ENCODE results near the gene RGSL1.
A peak's percentile ranks its signal among the peaks of the same experiment; 100 is the strongest.

The RGSL1 gene

GRCh38 chr1:182450087-182450486 is at the start of gene RGSL1:
TSS of gene RGSL1 (plus strand) at chr1:182450146. CDS start at chr1:182450166, 20 bp downstream.
- no peaks in the 10 kb centered on the region for H3K36me3 ChIP-seq (ENCODE audit: control insufficient read depth, insufficient read depth, low read length, severe bottlenecking)
- no peak within 1 kb of the TSS for H3K9ac ChIP-seq (ENCODE audit: low read length)
- peaks cover 3% of the 10 kb centered on the region for H3K4me1 ChIP-seq (ENCODE audit: control insufficient read depth, insufficient read depth, low read length)
- no peaks in the 10 kb centered on the region for H3K27me3 ChIP-seq (replicated peaks; ENCODE audit: control insufficient read depth, insufficient read depth, low read length)
- no peak within 1 kb of the TSS for H3K4me3 ChIP-seq (ENCODE audit: low read length)
- H3K9me3 ChIP-seq (ENCODE audit: control insufficient read depth, low read length), result no peaks in the 10 kb centered on the region
- DNase-seq (ENCODE audit: low read depth), result no peak

GRCh38 chr1:182400567-182400966 is 49.4 kb upstream of the RGSL1 start, which contains the start of gene TEDDM1:
TSS of gene TEDDM1 (minus strand) at chr1:182400667. CDS start at chr1:182400485, 182 bp downstream.
- H3K4me1 ChIP-seq (ENCODE audit: control insufficient read depth, insufficient read depth, low read length), result peaks cover 20% of the 10 kb centered on the region
- H3K9ac ChIP-seq (ENCODE audit: low read length), result no peak within 1 kb of the TSS
- H3K9me3 ChIP-seq (ENCODE audit: control insufficient read depth, low read length), result peaks cover 6% of the 10 kb centered on the region
- DNase-seq (ENCODE audit: low read depth), result no peak
- no peaks in the 10 kb centered on the region for H3K36me3 ChIP-seq (ENCODE audit: control insufficient read depth, insufficient read depth, low read length, severe bottlenecking)
- H3K27me3 ChIP-seq (replicated peaks; ENCODE audit: control insufficient read depth, insufficient read depth, low read length), result no peaks in the 10 kb centered on the region
- no peak within 1 kb of the TSS for H3K4me3 ChIP-seq (ENCODE audit: low read length)

GRCh38 chr1:182404781-182405180 is 45.2 kb upstream of the RGSL1 start:
- Histone ChIP-seq H3K36me3 (ENCODE audit: control insufficient read depth, insufficient read depth, low read length, severe bottlenecking) (no peaks in the 10 kb centered on the region), H3K4me1 (ENCODE audit: control insufficient read depth, insufficient read depth, low read length) (no peaks in the 10 kb centered on the region), H3K9ac (ENCODE audit: low read length) (no peak overlapping the region), H3K9me3 (ENCODE audit: control insufficient read depth, low read length) (peaks cover 13% of the 10 kb centered on the region), H3K27me3 (replicated peaks; ENCODE audit: control insufficient read depth, insufficient read depth, low read length) (peaks cover 5% of the 10 kb centered on the region), H3K4me3 (ENCODE audit: low read length) (no peak overlapping the region)
- DNase-seq (ENCODE audit: low read depth), result no peak

- Histone ChIP-seq H3K4me3 (ENCODE audit: low read length) (no peak overlapping the region), H3K36me3 (ENCODE audit: control insufficient read depth, insufficient read depth, low read length, severe bottlenecking) (no peaks in the 10 kb centered on the region), H3K27me3 (replicated peaks; ENCODE audit: control insufficient read depth, insufficient read depth, low read length) (peaks cover 5% of the 10 kb centered on the region), H3K9me3 (ENCODE audit: control insufficient read depth, low read length) (peaks cover 13% of the 10 kb centered on the region), H3K4me1 (ENCODE audit: control insufficient read depth, insufficient read depth, low read length) (peaks cover 5% of the 10 kb centered on the region), H3K9ac (ENCODE audit: low read length) (no peak overlapping the region)
- no peak for DNase-seq (ENCODE audit: low read depth)
Measured at GRCh38 chr1:182405578-182405977, 44.4 kb upstream of the RGSL1 start.

- Histone ChIP-seq H3K9me3 (ENCODE audit: control insufficient read depth, low read length) (peaks cover 13% of the 10 kb centered on the region), H3K36me3 (ENCODE audit: control insufficient read depth, insufficient read depth, low read length, severe bottlenecking) (no peaks in the 10 kb centered on the region), H3K4me1 (ENCODE audit: control insufficient read depth, insufficient read depth, low read length) (peaks cover 9% of the 10 kb centered on the region), H3K27me3 (replicated peaks; ENCODE audit: control insufficient read depth, insufficient read depth, low read length) (peaks cover 5% of the 10 kb centered on the region), H3K4me3 (ENCODE audit: low read length) (no peak overlapping the region), H3K9ac (ENCODE audit: low read length) (no peak overlapping the region)
- no peak for DNase-seq (ENCODE audit: low read depth)
Measured at GRCh38 chr1:182406012-182406411, 43.9 kb upstream of the RGSL1 start.

- Histone ChIP-seq H3K9me3 (ENCODE audit: control insufficient read depth, low read length) (peaks cover 13% of the 10 kb centered on the region), H3K27me3 (replicated peaks; ENCODE audit: control insufficient read depth, insufficient read depth, low read length) (peaks cover 5% of the 10 kb centered on the region), H3K9ac (ENCODE audit: low read length) (no peak overlapping the region), H3K36me3 (ENCODE audit: control insufficient read depth, insufficient read depth, low read length, severe bottlenecking) (no peaks in the 10 kb centered on the region), H3K4me3 (ENCODE audit: low read length) (no peak overlapping the region), H3K4me1 (ENCODE audit: control insufficient read depth, insufficient read depth, low read length) (peaks cover 10% of the 10 kb centered on the region)
- DNase-seq (ENCODE audit: low read depth), result no peak
Measured at GRCh38 chr1:182407724-182408123, 42.2 kb upstream of the RGSL1 start.

- Histone ChIP-seq H3K9me3 (ENCODE audit: control insufficient read depth, low read length) (peaks cover 13% of the 10 kb centered on the region), H3K36me3 (ENCODE audit: control insufficient read depth, insufficient read depth, low read length, severe bottlenecking) (no peaks in the 10 kb centered on the region), H3K4me1 (ENCODE audit: control insufficient read depth, insufficient read depth, low read length) (peaks cover 10% of the 10 kb centered on the region), H3K4me3 (ENCODE audit: low read length) (no peak overlapping the region), H3K27me3 (replicated peaks; ENCODE audit: control insufficient read depth, insufficient read depth, low read length) (peaks cover 5% of the 10 kb centered on the region), H3K9ac (ENCODE audit: low read length) (no peak overlapping the region)
- DNase-seq (ENCODE audit: low read depth), result no peak
Measured at GRCh38 chr1:182408435-182409075, 41.4 kb upstream of the RGSL1 start.

GRCh38 chr1:182410138-182410537 is 39.8 kb upstream of the RGSL1 start:
- H3K9ac ChIP-seq (ENCODE audit: low read length), result no peak overlapping the region
- peaks cover 10% of the 10 kb centered on the region for H3K4me1 ChIP-seq (ENCODE audit: control insufficient read depth, insufficient read depth, low read length)
- H3K4me3 ChIP-seq (ENCODE audit: low read length), result no peak overlapping the region
- DNase-seq (ENCODE audit: low read depth), result no peak
- no peaks in the 10 kb centered on the region for H3K36me3 ChIP-seq (ENCODE audit: control insufficient read depth, insufficient read depth, low read length, severe bottlenecking)
- H3K9me3 ChIP-seq (ENCODE audit: control insufficient read depth, low read length), result peaks cover 11% of the 10 kb centered on the region
- peaks cover 5% of the 10 kb centered on the region for H3K27me3 ChIP-seq (replicated peaks; ENCODE audit: control insufficient read depth, insufficient read depth, low read length)

- H3K9me3 ChIP-seq (ENCODE audit: control insufficient read depth, low read length), result peaks cover 5% of the 10 kb centered on the region
- no peak overlapping the region for H3K4me3 ChIP-seq (ENCODE audit: low read length)
- no peaks in the 10 kb centered on the region for H3K36me3 ChIP-seq (ENCODE audit: control insufficient read depth, insufficient read depth, low read length, severe bottlenecking)
- DNase-seq (ENCODE audit: low read depth), result peak; percentile 43
- peaks cover 12% of the 10 kb centered on the region for H3K4me1 ChIP-seq (ENCODE audit: control insufficient read depth, insufficient read depth, low read length)
- H3K27me3 ChIP-seq (replicated peaks; ENCODE audit: control insufficient read depth, insufficient read depth, low read length), result peaks cover 8% of the 10 kb centered on the region
- no peak overlapping the region for H3K9ac ChIP-seq (ENCODE audit: low read length)
Measured at GRCh38 chr1:182410620-182411273, 39.2 kb upstream of the RGSL1 start.

- Histone ChIP-seq H3K27me3 (replicated peaks; ENCODE audit: control insufficient read depth, insufficient read depth, low read length) (peaks cover 4% of the 10 kb centered on the region), H3K4me3 (ENCODE audit: low read length) (no peak overlapping the region), H3K36me3 (ENCODE audit: control insufficient read depth, insufficient read depth, low read length, severe bottlenecking) (no peaks in the 10 kb centered on the region), H3K9ac (ENCODE audit: low read length) (no peak overlapping the region), H3K9me3 (ENCODE audit: control insufficient read depth, low read length) (no peaks in the 10 kb centered on the region), H3K4me1 (ENCODE audit: control insufficient read depth, insufficient read depth, low read length) (peaks cover 16% of the 10 kb centered on the region)
- no peak for DNase-seq (ENCODE audit: low read depth)
Measured at GRCh38 chr1:182413486-182413885, 36.5 kb upstream of the RGSL1 start.

GRCh38 chr1:182413969-182414368 is 36.0 kb upstream of the RGSL1 start:
- peaks cover 16% of the 10 kb centered on the region for H3K4me1 ChIP-seq (ENCODE audit: control insufficient read depth, insufficient read depth, low read length)
- DNase-seq (ENCODE audit: low read depth), result no peak

More at GRCh38 chr1:182413969-182414368, 36.0 kb upstream of the RGSL1 start:
- H3K9me3 ChIP-seq (ENCODE audit: control insufficient read depth, low read length), result no peaks in the 10 kb centered on the region
- H3K4me3 ChIP-seq (ENCODE audit: low read length), result no peak overlapping the region
- H3K36me3 ChIP-seq (ENCODE audit: control insufficient read depth, insufficient read depth, low read length, severe bottlenecking), result no peaks in the 10 kb centered on the region
- H3K9ac ChIP-seq (ENCODE audit: low read length), result no peak overlapping the region
- H3K27me3 ChIP-seq (replicated peaks; ENCODE audit: control insufficient read depth, insufficient read depth, low read length), result peaks cover 4% of the 10 kb centered on the region
